K562 (cell line): ENCODE results near the gene KAT7. TPM values are rescaled to one million over a fixed set of nuclear protein-coding genes. Genes with fewer than 3 reads are reported as not detected.
A peak's percentile ranks its signal among the peaks of the same experiment; 100 is the strongest.

Experiments used
- ATAC-seq: fragments of 200-7000 bp; cut with Tn5 transposase; 3 replicates; pipeline ENCODE4 v1.9.1; 2020; ENCODE audit warnings: moderate library complexity
- BruUV-seq: library from RNA; stranded (reverse); fragments of 400-500 nt; replicated peaks from 2 replicates; lab custom pipeline; 2021; lab: Mats Ljungman, UMichigan
- CTCF ChIA-PET: fragments of 300-600 bp; formaldehyde crosslinking; extraction: SDS; loops from one replicate; lab custom pipeline; 2021; ENCODE audit warnings: low intra/inter-chr PET ratio; lab: Yijun Ruan, JAX
- POLR2A ChIA-PET: fragments of 300-600, 350-650 bp; sonication (Branson Sonifier 250); formaldehyde crosslinking; extraction: SDS; loops from one replicate; lab custom pipeline; 2021; ENCODE audit warnings: antibody characterized with exemption, inconsistent platforms; lab: Yijun Ruan, JAX
- DNase-seq, 4 experiments: peaks; one replicate each; pipeline versions ENCODE4 v3.0.0 to v3.0.0-alpha.2; 2011 to 2018; ENCODE audit warnings: low spot score in 3 of 4, mixed read lengths in 3 of 4; ENCODE audit errors: extremely low read depth in 1 of 4
- FAIRE-seq: peaks from 2 replicates; lab custom pipeline; 2011; peaks lifted over from hg19 to GRCh38; lab: Jason Lieb, UNC
- H2AFZ ChIP-seq: 2 replicates; pipeline ENCODE4 v1.6.0; 2011; ENCODE audit warnings: low read depth, low read length, control low read depth, inconsistent platforms
- H3K27ac ChIP-seq: fragments of 200-600 bp; 3 replicates; pipeline ENCODE4 v1.8.0; 2011; ENCODE audit warnings: low read depth, mild to moderate bottlenecking, control low read depth, inconsistent platforms, low read length, moderate library complexity, mixed read lengths; ENCODE audit errors: extremely low read depth
- H3K27me3 ChIP-seq, 2 experiments: fragments of 300-600 bp in 1 of 2; 2 replicates in 1 of 2; 3 replicates in 1 of 2; pipeline versions ENCODE4 v1.6.0 to v1.8.0; 2011; ENCODE audit warnings: inconsistent platforms in 2 of 2, low read length in 2 of 2, mild to moderate bottlenecking in 1 of 2, mixed read lengths in 1 of 2, moderate library complexity in 1 of 2; ENCODE audit not compliant: control insufficient read depth in 2 of 2, insufficient read depth in 2 of 2
- H3K36me3 ChIP-seq: fragments of 300-600 bp; 3 replicates; pipeline ENCODE4 v1.8.0; 2011; ENCODE audit warnings: mild to moderate bottlenecking, low read length, inconsistent platforms; ENCODE audit not compliant: control insufficient read depth, insufficient read depth
- H3K4me1 ChIP-seq, 2 experiments: fragments of 200-600 bp in 1 of 2; replicated peaks in 1 of 2; 2 replicates in 1 of 2; 3 replicates in 1 of 2; pipeline versions ENCODE4 v1.5.1 to v1.8.0; 2011; ENCODE audit warnings: inconsistent platforms in 2 of 2, low read length in 2 of 2, mild to moderate bottlenecking in 1 of 2, mixed read lengths in 1 of 2, moderate library complexity in 1 of 2; ENCODE audit not compliant: control insufficient read depth in 2 of 2, insufficient read depth in 2 of 2
- H3K4me2 ChIP-seq: 2 replicates; pipeline ENCODE4 v1.6.1; 2011; ENCODE audit warnings: low read length, control low read depth, inconsistent platforms, mixed read lengths; ENCODE audit not compliant: insufficient read depth
- H3K4me3 ChIP-seq: fragments of 200-600 bp; sonication (generic), shearing (Covaris generic); 2 replicates; pipeline ENCODE4 v1.5.1; 2016; ENCODE audit warnings: control low read depth, inconsistent platforms
- H3K79me2 ChIP-seq: fragments of 200-600 bp; 3 replicates; pipeline ENCODE4 v1.8.0; 2011; ENCODE audit warnings: low read length, inconsistent platforms; ENCODE audit not compliant: control insufficient read depth, insufficient read depth
- H3K9ac ChIP-seq, 2 experiments: 2 replicates each; pipeline versions ENCODE4 v1.6.0 to v1.6.1; 2011; ENCODE audit warnings: low read depth in 2 of 2, low read length in 2 of 2, control low read depth in 1 of 2, inconsistent platforms in 1 of 2, mild to moderate bottlenecking in 1 of 2, mixed read lengths in 1 of 2; ENCODE audit not compliant: insufficient read depth in 1 of 2
- H3K9me1 ChIP-seq: one replicate; pipeline ENCODE4 v1.6.0; 2011; ENCODE audit warnings: inconsistent platforms, mild to moderate bottlenecking, low read length, moderate library complexity; ENCODE audit not compliant: control insufficient read depth, insufficient read depth
- H3K9me3 ChIP-seq: replicated peaks from 2 replicates; pipeline ENCODE4 v1.5.1; 2011; ENCODE audit warnings: low read depth, low read length, inconsistent platforms; ENCODE audit not compliant: control insufficient read depth, insufficient read depth
- H4K20me1 ChIP-seq: replicated peaks from 2 replicates; pipeline ENCODE4 v1.6.1; 2011; ENCODE audit warnings: low read length, inconsistent platforms, mixed read lengths; ENCODE audit not compliant: control insufficient read depth, insufficient read depth
- CC2D1A ChIP-seq: fragments of 450-650 bp; IDR thresholded peaks from 2 replicates; pipeline ENCODE4 v1.6.1; 2017; ENCODE audit warnings: mild to moderate bottlenecking
- CHD1 ChIP-seq: fragments of 200-600 bp; sonication (generic); IDR thresholded peaks from one replicate; pipeline ENCODE4 v1.6.1; 2012; ENCODE audit warnings: mild to moderate bottlenecking, moderate library complexity, low read length, inconsistent platforms
- DEAF1 ChIP-seq: fragments of 450-650 bp; formaldehyde crosslinking; IDR thresholded peaks from 2 replicates; pipeline ENCODE4 v1.4.0; 2020; ENCODE audit warnings: mild to moderate bottlenecking, moderate library complexity
- EHMT2 ChIP-seq: fragments of 450-650 bp; IDR thresholded peaks from 2 replicates; pipeline ENCODE4 v1.6.1; 2018; ENCODE audit warnings: antibody characterized with exemption
- FOSL1 ChIP-seq: fragments of 200-800 bp; sonication (Bioruptor generic); conservative IDR thresholded peaks from 2 replicates; pipeline ENCODE4 v1.6.1; 2016; ENCODE audit warnings: missing genetic modification characterization, missing compliant biosample characterization
- GTF2B ChIP-seq: IDR thresholded peaks from 2 replicates; pipeline ENCODE4 v1.6.1; 2011; ENCODE audit not compliant: insufficient read length; ENCODE audit errors: extremely low read depth
- HMG20A ChIP-seq: fragments of 450-650 bp; formaldehyde crosslinking; conservative IDR thresholded peaks from 2 replicates; pipeline ENCODE4 v1.4.0; 2020; ENCODE audit warnings: mild to moderate bottlenecking, mixed read lengths
- POLR2AphosphoS2 ChIP-seq: IDR thresholded peaks from 2 replicates; pipeline ENCODE4 v1.6.1; 2012; ENCODE audit warnings: low read length, improper control_type of control experiment
- RAD21 ChIP-seq, 2 experiments: fragments of 250-450 bp in 1 of 2; fragments of 450-650 bp in 1 of 2; sonication (Bioruptor Pico) in 1 of 2; formaldehyde crosslinking in 1 of 2; IDR thresholded peaks in 1 of 2; conservative IDR thresholded peaks in 1 of 2; 2 replicates each; pipeline versions ENCODE4 v1.4.0 to v1.8.0; 2020 to 2022; ENCODE audit warnings: mild to moderate bottlenecking in 2 of 2, moderate library complexity in 1 of 2
- SMAD4 ChIP-seq: fragments of 250-450 bp; sonication (Bioruptor Pico); conservative IDR thresholded peaks from 2 replicates; pipeline ENCODE4 v1.8.0; 2021; ENCODE audit warnings: inconsistent platforms, mild to moderate bottlenecking, moderate library complexity
- TEAD4 ChIP-seq, 2 experiments: sonication (generic) in 1 of 2; formaldehyde crosslinking in 1 of 2; IDR thresholded peaks; 2 replicates each; pipeline versions ENCODE4 v1.6.1 to v1.8.0; 2012 to 2022; ENCODE audit warnings: borderline replicate concordance in 1 of 2, inconsistent platforms in 1 of 2, low read length in 1 of 2, mild to moderate bottlenecking in 1 of 2, missing genetic modification reagents in 1 of 2
- YY1 ChIP-seq, 3 experiments: IDR thresholded peaks; 2 replicates each; pipeline ENCODE4 v1.6.1; 2011; ENCODE audit warnings: low read length in 2 of 3, mild to moderate bottlenecking in 2 of 3, moderate library complexity in 2 of 3, borderline replicate concordance in 1 of 3, control low read depth in 1 of 3, low read depth in 1 of 3; ENCODE audit not compliant: insufficient read depth in 3 of 3, insufficient replicate concordance in 2 of 3, control insufficient read depth in 1 of 3, insufficient read length in 1 of 3; ENCODE audit errors: extremely low read depth in 1 of 3
- WGBS: fragments of 100-300 bp; shearing (Covaris generic); methylation state at CpG from one replicate; pipeline ENCODE4 v1.1.6; 2016; ENCODE audit warnings: low coverage, mixed read lengths; ENCODE audit not compliant: insufficient coverage; ENCODE audit errors: missing lambda C conversion rate; 5-methylcytosine and 5-hydroxymethylcytosine counted together
- in situ Hi-C: fragments of 300-500 bp; cut with MboI; formaldehyde crosslinking; loops from 4 replicates; pipeline ENCODE4 v1.15.0; 2018; ENCODE audit warnings: inconsistent platforms, mixed read lengths
- intact Hi-C: fragments of 100-400 bp; cut with micrococcal nuclease; formaldehyde crosslinking; loops from 2 replicates; pipeline ENCODE4 v1.14.2; 2022
- polyA plus RNA-seq, 8 experiments: library from polyadenylated mRNA; depleted of rRNA in 4 of 8; stranded (reverse) in 5 of 8; unstranded in 3 of 8; fragments of >200 nt; fragmentation: Nextera tagmentation in 2 of 8; fragmentation: Illumina TruSeq in 1 of 8; extraction: Ambion mirVana in 2 of 8; extraction: Trizol in 1 of 8; gene quantifications; 2 replicates each; pipeline versions ENCODE4 v1.2.1 to v1.2.3, GENCODE V29; 2011 to 2014; ENCODE audit warnings: inconsistent platforms in 1 of 8, missing spikeins in 1 of 8
- total RNA-seq, 7 experiments: library from RNA; depleted of rRNA in 6 of 7; stranded (reverse); fragments of >200 nt in 6 of 7; fragmentation: Illumina TruSeq in 2 of 7; extraction: Trizol in 2 of 7; gene quantifications; 2 replicates each; pipeline versions ENCODE4 v1.2.1 to v1.2.3, GENCODE V29; 2011 to 2021; ENCODE audit warnings: low replicate concordance in 1 of 7
- TF ChIP-seq, protein P1 (sequence below): fragments of 450-650 bp; formaldehyde crosslinking; conservative IDR thresholded peaks from 2 replicates; pipeline ENCODE4 v1.4.0; 2022; ENCODE audit warnings: mild to moderate bottlenecking, missing genetic modification characterization

The KAT7 gene
- total and polyA plus RNA-seq, 9 of the 15 experiments (the other 6 are each of a cell fraction or from before 2014, with no cell fraction given) = 10.8 to 57.3 (median 34.8) TPM

DNA sequence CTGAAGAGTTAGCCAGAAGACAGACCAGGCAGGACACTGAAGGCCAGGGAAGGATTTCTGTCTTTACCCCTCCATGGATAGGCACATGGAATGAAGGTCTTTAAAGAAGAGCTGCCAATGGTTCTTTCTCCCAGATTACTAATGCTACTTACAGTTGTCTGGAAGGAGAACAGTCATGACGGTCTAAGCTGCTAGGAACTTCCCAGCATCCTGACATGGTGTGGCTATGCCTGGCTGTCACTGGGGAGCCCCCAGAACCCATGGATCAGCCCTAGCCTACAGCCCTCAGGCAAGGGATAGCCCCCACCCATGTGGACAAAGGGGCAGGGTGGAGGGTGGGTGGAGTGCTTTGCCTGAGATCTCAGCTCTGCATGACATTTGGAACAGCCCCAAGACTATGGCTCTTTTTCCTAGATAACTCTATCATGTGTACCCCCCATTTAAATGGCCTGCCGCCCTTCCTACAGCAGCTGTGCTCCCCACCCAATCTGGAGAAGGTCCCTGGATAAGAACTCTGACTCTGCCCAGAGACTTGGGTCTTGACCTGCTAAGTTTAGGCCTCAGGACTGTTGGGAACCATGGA lies 9.2 kb upstream of the KAT7 start (continued):
- TF ChIP-seq SMAD4 (CRISPR knock-in tag) = 0 out of 2 replicates have a peak, but pooled peaks have one; percentile 32
- TF ChIP-seq, all 486 proteins: peak for 5

- POLR2A ChIA-PET = interaction anchor here (0.6 to 1.5 kb wide), 2 partner anchors 8 to 18 kb away, joined by 3 to 12 read pairs; partner anchors contain the start of gene KAT7
- TF ChIP-seq POLR2AphosphoS2 (no peak), YY1 (IDR thresholded peaks at IDR 0.05; ENCODE audit: borderline replicate concordance in 1 of 3, control insufficient read depth in 1 of 3, extremely low read depth in 1 of 3, insufficient read depth in 3 of 3, insufficient read length in 1 of 3, insufficient replicate concordance in 2 of 3, low read depth in 1 of 3, low read length in 2 of 3) (no peak), HMG20A (no peak), DEAF1 (CRISPR knock-in tag) (peak; percentile 49), TEAD4 (IDR thresholded peaks at IDR 0.05; ENCODE audit: low read length) (0 out of 2 replicates have a peak, but pooled peaks have one; percentile 15), TEAD4 (CRISPR knock-in tag; IDR thresholded peaks at IDR 0.05; ENCODE audit: borderline replicate concordance) (no peak), CC2D1A (0 out of 2 replicates have a peak, but pooled peaks have one; percentile 17), GTF2B (no peak), EHMT2 (0 out of 2 replicates have a peak, but pooled peaks have one; percentile 59), FOSL1 (0 out of 2 replicates have a peak, but pooled peaks have one; percentile 33), RAD21 (CRISPR knock-in tag; conservative IDR thresholded peaks at IDR 0.05 in 1 of 2, IDR thresholded peaks at IDR 0.05 in 1 of 2) (peak; percentile 80 to 87), CHD1 (no peak)
- TF ChIP-seq, protein P1, sequence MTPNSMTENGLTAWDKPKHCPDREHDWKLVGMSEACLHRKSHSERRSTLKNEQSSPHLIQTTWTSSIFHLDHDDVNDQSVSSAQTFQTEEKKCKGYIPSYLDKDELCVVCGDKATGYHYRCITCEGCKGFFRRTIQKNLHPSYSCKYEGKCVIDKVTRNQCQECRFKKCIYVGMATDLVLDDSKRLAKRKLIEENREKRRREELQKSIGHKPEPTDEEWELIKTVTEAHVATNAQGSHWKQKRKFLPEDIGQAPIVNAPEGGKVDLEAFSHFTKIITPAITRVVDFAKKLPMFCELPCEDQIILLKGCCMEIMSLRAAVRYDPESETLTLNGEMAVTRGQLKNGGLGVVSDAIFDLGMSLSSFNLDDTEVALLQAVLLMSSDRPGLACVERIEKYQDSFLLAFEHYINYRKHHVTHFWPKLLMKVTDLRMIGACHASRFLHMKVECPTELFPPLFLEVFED = no peak
Observed at GRCh38 chr17:49779739-49780231, 8.7 kb upstream of the KAT7 start.

More at GRCh38 chr17:49779739-49780231, 8.7 kb upstream of the KAT7 start:
- WGBS = 0% methylated on average over 2 of the region's 2 CpGs
- Histone ChIP-seq H3K36me3 (no peaks in the 10 kb centered on the region), H3K9ac (peak overlapping the region in 1 of 2 experiments; percentile 11; a peak in 1 of 4 replicates), H3K4me1 (peaks cover 5 to 16% of the 10 kb centered on the region in 2 experiments; a peak in 4 of 5 replicates), H3K4me2 (peak overlapping the region; percentile 50; the same call in 1 of the 2 replicates), H3K9me1 (no peaks in the 10 kb centered on the region), H2AFZ (peak overlapping the region; percentile 74), H3K9me3 (no peaks in the 10 kb centered on the region), H4K20me1 (no peaks in the 10 kb centered on the region), H3K27ac (peak overlapping the region; percentile 35; the same call in 2 of the 3 replicates), H3K4me3 (no peak overlapping the region), H3K79me2 (no peaks in the 10 kb centered on the region), H3K27me3 (no peaks in the 10 kb centered on the region)
- intact Hi-C loops (loop anchor here (1.0 kb wide), 2 partner anchors 39 to 71 kb away; no protein-coding TSS in a partner anchor), in situ Hi-C loops (no loop called here)
- BruUV-seq = no TSS peak
- peak; percentile 95 for ATAC-seq
- CTCF ChIA-PET = interaction anchor here (0.9 to 2.5 kb wide), 4 partner anchors 72 to 212 kb away, joined by 5 to 13 read pairs (median 6); partner anchors contain the start of genes NXPH3 and SLC35B1
- DNase-seq = peak; percentile 35 to 78 (median 44)
- FAIRE-seq = peak; percentile 93
